GM23248 (cell line): ENCODE data around the gene NUBP2.

Experiments used
- EZH2 ChIP-seq: fragments of 200-600 bp; sonication (generic); IDR thresholded peaks from 2 replicates; pipeline ENCODE4 v1.6.1; 2018; ENCODE audit warnings: antibody characterized with exemption, mild to moderate bottlenecking; ENCODE audit not compliant: insufficient read depth, poor library complexity, severe bottlenecking
- EZH2phosphoT487 ChIP-seq: fragments of 200-600 bp; sonication (generic); IDR thresholded peaks from 2 replicates; pipeline ENCODE4 v1.6.1; 2018; ENCODE audit warnings: antibody characterized with exemption, moderate library complexity, mild to moderate bottlenecking, low read depth; ENCODE audit not compliant: insufficient read depth

GRCh38 chr16:1746693-1747195, 36.0 kb upstream of the NUBP2 start:
- no peak for TF ChIP-seq EZH2phosphoT487
- no peak for TF ChIP-seq EZH2
